ENCODE data around the gene ARHGAP32. TPM values are rescaled to one million over a fixed set of nuclear protein-coding genes. Genes with fewer than 3 reads are reported as not detected.
A peak's percentile ranks its signal among the peaks of the same experiment; 100 is the strongest.
"Not testable (repeated sequence)": the region's sequence is repeated elsewhere in the genome, so short reads cannot be mapped to it uniquely, and the experiment has no call there.

Gene ARHGAP32
- total RNA-seq, 3 donors from 2014 or later = 44.2 to 95.5 (median 62.0) TPM

- no peaks in the 10 kb centered on the region for H3K9me3 ChIP-seq
- intact Hi-C loops (cut with DNase I, micrococcal nuclease) = no loop called here
- no peak for TF ChIP-seq CTCF (IDR thresholded peaks at IDR 0.05)
- H3K36me3 ChIP-seq (ENCODE audit: low read depth) = no peaks in the 10 kb centered on the region
- no peak overlapping the region for H3K4me3 ChIP-seq
- peaks cover 8% of the 10 kb centered on the region for H3K4me1 ChIP-seq (ENCODE audit: low read depth)
- peak; percentile 76 for ATAC-seq
- peak in 2 of 3 donors; percentile 33 to 51 for DNase-seq
Measured at GRCh38 chr11:129012880-129013279, 179.2 kb downstream of the ARHGAP32 start.

- TF ChIP-seq CTCF (IDR thresholded peaks at IDR 0.05) = no peak
Measured at GRCh38 chr11:129006161-129006560, 186.0 kb downstream of the ARHGAP32 start.

GRCh38 chr11:128999165-128999564, 193.0 kb downstream of the ARHGAP32 start:
- H3K36me3 ChIP-seq (ENCODE audit: low read depth); H3K4me3 ChIP-seq; ATAC-seq; H3K4me1 ChIP-seq (ENCODE audit: low read depth); DNase-seq; intact Hi-C loops (cut with DNase I, micrococcal nuclease): not testable (repeated sequence)
- peaks cover 18% of the 10 kb centered on the region for H3K9me3 ChIP-seq

More at GRCh38 chr11:129006161-129006560, 186.0 kb downstream of the ARHGAP32 start:
- ATAC-seq (no peak), DNase-seq (no peak)
- intact Hi-C loops (cut with DNase I, micrococcal nuclease) = no loop called here
- no peak overlapping the region for H3K4me3 ChIP-seq
- H3K36me3 ChIP-seq (ENCODE audit: low read depth) = no peaks in the 10 kb centered on the region
- H3K4me1 ChIP-seq (ENCODE audit: low read depth) = no peaks in the 10 kb centered on the region
- peaks cover 9% of the 10 kb centered on the region for H3K9me3 ChIP-seq

- no peaks in the 10 kb centered on the region for H3K9me3 ChIP-seq
- TF ChIP-seq CTCF (IDR thresholded peaks at IDR 0.05) = no peak
- ATAC-seq = no peak
- H3K36me3 ChIP-seq (ENCODE audit: low read depth) = no peaks in the 10 kb centered on the region
- H3K4me3 ChIP-seq = no peak overlapping the region
- intact Hi-C loops (cut with DNase I, micrococcal nuclease) = no loop called here
- no peaks in the 10 kb centered on the region for H3K4me1 ChIP-seq (ENCODE audit: low read depth)
- DNase-seq = no peak
Measured at GRCh38 chr11:128988242-128988970, 203.7 kb downstream of the ARHGAP32 start.

- intact Hi-C loops (cut with DNase I, micrococcal nuclease) = no loop called here
- no peak overlapping the region for H3K4me3 ChIP-seq
- no peak for DNase-seq
- H3K36me3 ChIP-seq (ENCODE audit: low read depth) = no peaks in the 10 kb centered on the region
- no peaks in the 10 kb centered on the region for H3K4me1 ChIP-seq (ENCODE audit: low read depth)
- ATAC-seq = no peak
- H3K9me3 ChIP-seq = no peaks in the 10 kb centered on the region
- TF ChIP-seq CTCF (IDR thresholded peaks at IDR 0.05) = no peak
Measured at GRCh38 chr11:128985880-128986279, 206.2 kb downstream of the ARHGAP32 start.

GRCh38 chr11:128983023-128983422, 209.1 kb downstream of the ARHGAP32 start:
- intact Hi-C loops (cut with DNase I, micrococcal nuclease) = no loop called here
- no peak overlapping the region for H3K4me3 ChIP-seq
- peaks cover 7% of the 10 kb centered on the region for H3K36me3 ChIP-seq (ENCODE audit: low read depth)

More at GRCh38 chr11:128983023-128983422, 209.1 kb downstream of the ARHGAP32 start:
- TF ChIP-seq CTCF (IDR thresholded peaks at IDR 0.05) = no peak
- DNase-seq (no peak), ATAC-seq (no peak)
- Histone ChIP-seq H3K9me3 (no peaks in the 10 kb centered on the region), H3K4me1 (ENCODE audit: low read depth) (no peaks in the 10 kb centered on the region)
